Measurements from ENCODE around the gene NF2. TPM values are rescaled to one million over a fixed set of nuclear protein-coding genes. Genes with fewer than 3 reads are reported as not detected.

The NF2 gene
- total and polyA plus RNA-seq, 10 of the 15 experiments (the other 5 are each of a cell fraction or from before 2014, with no cell fraction given): 2.2 to 49.8 (median 22.5) TPM

DNA sequence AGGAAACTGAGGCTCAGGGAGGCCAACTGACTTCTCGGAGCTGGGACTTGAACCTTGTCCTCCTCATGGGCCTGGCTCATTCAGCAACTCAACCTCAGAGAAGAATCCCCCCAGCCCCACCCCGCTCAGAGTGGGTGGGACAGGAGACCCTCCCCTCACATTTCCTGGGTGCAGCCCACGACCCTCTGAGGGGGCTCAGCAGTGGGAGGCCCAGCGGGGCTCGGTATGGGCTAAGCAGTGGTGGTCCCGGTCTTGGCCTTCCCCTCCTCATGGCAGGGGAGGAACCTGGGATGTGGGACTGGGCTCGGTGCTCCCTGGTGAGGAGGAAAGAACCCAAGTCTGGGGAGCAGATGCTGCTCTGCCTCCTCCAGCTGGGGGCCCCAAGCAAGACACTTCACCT is 102.2 kb downstream of the NF2 start (continued):
- TF ChIP-seq, protein P1, sequence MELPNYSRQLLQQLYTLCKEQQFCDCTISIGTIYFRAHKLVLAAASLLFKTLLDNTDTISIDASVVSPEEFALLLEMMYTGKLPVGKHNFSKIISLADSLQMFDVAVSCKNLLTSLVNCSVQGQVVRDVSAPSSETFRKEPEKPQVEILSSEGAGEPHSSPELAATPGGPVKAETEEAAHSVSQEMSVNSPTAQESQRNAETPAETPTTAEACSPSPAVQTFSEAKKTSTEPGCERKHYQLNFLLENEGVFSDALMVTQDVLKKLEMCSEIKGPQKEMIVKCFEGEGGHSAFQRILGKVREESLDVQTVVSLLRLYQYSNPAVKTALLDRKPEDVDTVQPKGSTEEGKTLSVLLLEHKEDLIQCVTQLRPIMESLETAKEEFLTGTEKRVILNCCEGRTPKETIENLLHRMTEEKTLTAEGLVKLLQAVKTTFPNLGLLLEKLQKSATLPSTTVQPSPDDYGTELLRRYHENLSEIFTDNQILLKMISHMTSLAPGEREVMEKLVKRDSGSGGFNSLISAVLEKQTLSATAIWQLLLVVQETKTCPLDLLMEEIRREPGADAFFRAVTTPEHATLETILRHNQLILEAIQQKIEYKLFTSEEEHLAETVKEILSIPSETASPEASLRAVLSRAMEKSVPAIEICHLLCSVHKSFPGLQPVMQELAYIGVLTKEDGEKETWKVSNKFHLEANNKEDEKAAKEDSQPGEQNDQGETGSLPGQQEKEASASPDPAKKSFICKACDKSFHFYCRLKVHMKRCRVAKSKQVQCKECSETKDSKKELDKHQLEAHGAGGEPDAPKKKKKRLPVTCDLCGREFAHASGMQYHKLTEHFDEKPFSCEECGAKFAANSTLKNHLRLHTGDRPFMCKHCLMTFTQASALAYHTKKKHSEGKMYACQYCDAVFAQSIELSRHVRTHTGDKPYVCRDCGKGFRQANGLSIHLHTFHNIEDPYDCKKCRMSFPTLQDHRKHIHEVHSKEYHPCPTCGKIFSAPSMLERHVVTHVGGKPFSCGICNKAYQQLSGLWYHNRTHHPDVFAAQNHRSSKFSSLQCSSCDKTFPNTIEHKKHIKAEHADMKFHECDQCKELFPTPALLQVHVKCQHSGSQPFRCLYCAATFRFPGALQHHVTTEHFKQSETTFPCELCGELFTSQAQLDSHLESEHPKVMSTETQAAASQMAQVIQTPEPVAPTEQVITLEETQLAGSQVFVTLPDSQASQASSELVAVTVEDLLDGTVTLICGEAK (IDR thresholded peaks at IDR 0.05; ENCODE audit: borderline replicate concordance): no peak
- TF ChIP-seq, protein P2, sequence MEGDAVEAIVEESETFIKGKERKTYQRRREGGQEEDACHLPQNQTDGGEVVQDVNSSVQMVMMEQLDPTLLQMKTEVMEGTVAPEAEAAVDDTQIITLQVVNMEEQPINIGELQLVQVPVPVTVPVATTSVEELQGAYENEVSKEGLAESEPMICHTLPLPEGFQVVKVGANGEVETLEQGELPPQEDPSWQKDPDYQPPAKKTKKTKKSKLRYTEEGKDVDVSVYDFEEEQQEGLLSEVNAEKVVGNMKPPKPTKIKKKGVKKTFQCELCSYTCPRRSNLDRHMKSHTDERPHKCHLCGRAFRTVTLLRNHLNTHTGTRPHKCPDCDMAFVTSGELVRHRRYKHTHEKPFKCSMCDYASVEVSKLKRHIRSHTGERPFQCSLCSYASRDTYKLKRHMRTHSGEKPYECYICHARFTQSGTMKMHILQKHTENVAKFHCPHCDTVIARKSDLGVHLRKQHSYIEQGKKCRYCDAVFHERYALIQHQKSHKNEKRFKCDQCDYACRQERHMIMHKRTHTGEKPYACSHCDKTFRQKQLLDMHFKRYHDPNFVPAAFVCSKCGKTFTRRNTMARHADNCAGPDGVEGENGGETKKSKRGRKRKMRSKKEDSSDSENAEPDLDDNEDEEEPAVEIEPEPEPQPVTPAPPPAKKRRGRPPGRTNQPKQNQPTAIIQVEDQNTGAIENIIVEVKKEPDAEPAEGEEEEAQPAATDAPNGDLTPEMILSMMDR (IDR thresholded peaks at IDR 0.05 in 2 of 3, conservative IDR thresholded peaks at IDR 0.05 in 1 of 3; ENCODE audit: control insufficient read depth in 2 of 3, extremely low read depth in 1 of 3, insufficient read depth in 1 of 3, low read depth in 3 of 3, low read length in 3 of 3): no peak
- TF ChIP-seq POLR2A (IDR thresholded peaks at IDR 0.05; ENCODE audit: low read depth, low read length): no peak
- TF ChIP-seq TAF1 (IDR thresholded peaks at IDR 0.05; ENCODE audit: borderline replicate concordance, low read depth, low read length): no peak

DNA sequence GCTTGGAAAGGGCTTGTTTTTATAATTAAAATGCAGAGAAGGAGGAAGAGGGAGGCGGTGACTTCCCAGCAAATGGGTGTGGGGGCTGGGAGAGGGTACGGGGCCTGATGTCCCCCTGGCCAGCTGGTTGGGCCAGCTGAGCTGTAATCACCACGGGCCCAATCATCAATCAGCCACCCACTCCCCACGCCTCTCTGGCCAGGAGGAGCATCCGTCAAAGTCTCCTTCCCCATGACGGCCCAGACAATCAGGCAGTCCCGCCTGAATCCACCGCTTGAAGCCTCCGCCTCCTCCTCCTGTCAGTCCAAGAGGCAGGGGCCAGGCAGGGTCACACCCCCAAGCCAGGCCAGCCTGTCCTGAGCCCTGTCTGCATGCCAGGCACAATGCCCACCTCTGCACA is 103.1 kb downstream of the NF2 start:
- Histone ChIP-seq H2AFZ (ENCODE audit: control insufficient read depth, low read depth, low read length) (no peak overlapping the region), H3K36me3 (ENCODE audit: control insufficient read depth in 2 of 2, insufficient read depth in 2 of 2, low read length in 1 of 2) (no peaks in the 10 kb centered on the region), H3K9ac (ENCODE audit: control insufficient read depth, insufficient read depth, low read length) (no peak overlapping the region), H4K20me1 (ENCODE audit: control insufficient read depth, insufficient read depth) (no peaks in the 10 kb centered on the region), H3K27ac (ENCODE audit: control insufficient read depth, insufficient read depth) (no peak overlapping the region), H3K79me2 (ENCODE audit: control insufficient read depth, insufficient read depth, low read length) (no peaks in the 10 kb centered on the region), H3K4me1 (ENCODE audit: control insufficient read depth, insufficient read depth, low read length) (0 out of 2 replicates have a peak, but pooled peaks cover 3% of the 10 kb centered on the region), H3K4me3 (no peak overlapping the region), H3K27me3 (replicated peaks in 1 of 2; ENCODE audit: control insufficient read depth in 2 of 2, insufficient read depth in 2 of 2, low read length in 1 of 2) (no peaks in the 10 kb centered on the region), H3K9me3 (replicated peaks; ENCODE audit: control insufficient read depth, insufficient read depth, low read length) (no peaks in the 10 kb centered on the region), H3K4me2 (ENCODE audit: control insufficient read depth, insufficient read depth) (no peak overlapping the region)
- ChIA-PET RAD21 (ENCODE audit: unreplicated experiment) (no interaction called here), POLR2A (no interaction called here), CTCF (interaction anchor here (0.7 kb wide), 1 partner anchor 11 kb away, joined by 3 read pairs; no protein-coding TSS in a partner anchor), SMC1A (ENCODE audit: uncharacterized antibody, unreplicated experiment) (no interaction called here)
- BruUV-seq (replicated peaks): no TSS peak
- no peak for ATAC-seq
- intact Hi-C loops (cut with micrococcal nuclease; ENCODE audit: unreplicated experiment): no loop called here
- in situ Hi-C loops (cut with MboI): no loop called here
- no peak for DNase-seq (ENCODE audit: low read depth, low spot score)
- 45% methylated on average over 8 of the region's 9 CpGs for WGBS (ENCODE audit: insufficient coverage, insufficient replicate concordance, low lambda C conversion rate, missing lambda C conversion rate)
- FAIRE-seq: no peak
- TF ChIP-seq PAX5 (IDR thresholded peaks at IDR 0.05; ENCODE audit: borderline replicate concordance, low read depth, low read length) (no peak), CBFB (IDR thresholded peaks at IDR 0.05; ENCODE audit: low read depth) (no peak), BCL11A (IDR thresholded peaks at IDR 0.05; ENCODE audit: low read depth, low read length) (no peak), GATAD2B (conservative IDR thresholded peaks at IDR 0.05; ENCODE audit: low read depth) (no peak)
- TF ChIP-seq, protein P3, sequence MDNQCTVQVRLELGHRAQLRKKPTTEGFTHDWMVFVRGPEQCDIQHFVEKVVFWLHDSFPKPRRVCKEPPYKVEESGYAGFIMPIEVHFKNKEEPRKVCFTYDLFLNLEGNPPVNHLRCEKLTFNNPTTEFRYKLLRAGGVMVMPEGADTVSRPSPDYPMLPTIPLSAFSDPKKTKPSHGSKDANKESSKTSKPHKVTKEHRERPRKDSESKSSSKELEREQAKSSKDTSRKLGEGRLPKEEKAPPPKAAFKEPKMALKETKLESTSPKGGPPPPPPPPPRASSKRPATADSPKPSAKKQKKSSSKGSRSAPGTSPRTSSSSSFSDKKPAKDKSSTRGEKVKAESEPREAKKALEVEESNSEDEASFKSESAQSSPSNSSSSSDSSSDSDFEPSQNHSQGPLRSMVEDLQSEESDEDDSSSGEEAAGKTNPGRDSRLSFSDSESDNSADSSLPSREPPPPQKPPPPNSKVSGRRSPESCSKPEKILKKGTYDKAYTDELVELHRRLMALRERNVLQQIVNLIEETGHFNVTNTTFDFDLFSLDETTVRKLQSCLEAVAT (IDR thresholded peaks at IDR 0.05): no peak
- TF ChIP-seq, protein P4, sequence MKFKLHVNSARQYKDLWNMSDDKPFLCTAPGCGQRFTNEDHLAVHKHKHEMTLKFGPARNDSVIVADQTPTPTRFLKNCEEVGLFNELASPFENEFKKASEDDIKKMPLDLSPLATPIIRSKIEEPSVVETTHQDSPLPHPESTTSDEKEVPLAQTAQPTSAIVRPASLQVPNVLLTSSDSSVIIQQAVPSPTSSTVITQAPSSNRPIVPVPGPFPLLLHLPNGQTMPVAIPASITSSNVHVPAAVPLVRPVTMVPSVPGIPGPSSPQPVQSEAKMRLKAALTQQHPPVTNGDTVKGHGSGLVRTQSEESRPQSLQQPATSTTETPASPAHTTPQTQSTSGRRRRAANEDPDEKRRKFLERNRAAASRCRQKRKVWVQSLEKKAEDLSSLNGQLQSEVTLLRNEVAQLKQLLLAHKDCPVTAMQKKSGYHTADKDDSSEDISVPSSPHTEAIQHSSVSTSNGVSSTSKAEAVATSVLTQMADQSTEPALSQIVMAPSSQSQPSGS (IDR thresholded peaks at IDR 0.05; ENCODE audit: low read length): no peak
- TF ChIP-seq, protein P5, sequence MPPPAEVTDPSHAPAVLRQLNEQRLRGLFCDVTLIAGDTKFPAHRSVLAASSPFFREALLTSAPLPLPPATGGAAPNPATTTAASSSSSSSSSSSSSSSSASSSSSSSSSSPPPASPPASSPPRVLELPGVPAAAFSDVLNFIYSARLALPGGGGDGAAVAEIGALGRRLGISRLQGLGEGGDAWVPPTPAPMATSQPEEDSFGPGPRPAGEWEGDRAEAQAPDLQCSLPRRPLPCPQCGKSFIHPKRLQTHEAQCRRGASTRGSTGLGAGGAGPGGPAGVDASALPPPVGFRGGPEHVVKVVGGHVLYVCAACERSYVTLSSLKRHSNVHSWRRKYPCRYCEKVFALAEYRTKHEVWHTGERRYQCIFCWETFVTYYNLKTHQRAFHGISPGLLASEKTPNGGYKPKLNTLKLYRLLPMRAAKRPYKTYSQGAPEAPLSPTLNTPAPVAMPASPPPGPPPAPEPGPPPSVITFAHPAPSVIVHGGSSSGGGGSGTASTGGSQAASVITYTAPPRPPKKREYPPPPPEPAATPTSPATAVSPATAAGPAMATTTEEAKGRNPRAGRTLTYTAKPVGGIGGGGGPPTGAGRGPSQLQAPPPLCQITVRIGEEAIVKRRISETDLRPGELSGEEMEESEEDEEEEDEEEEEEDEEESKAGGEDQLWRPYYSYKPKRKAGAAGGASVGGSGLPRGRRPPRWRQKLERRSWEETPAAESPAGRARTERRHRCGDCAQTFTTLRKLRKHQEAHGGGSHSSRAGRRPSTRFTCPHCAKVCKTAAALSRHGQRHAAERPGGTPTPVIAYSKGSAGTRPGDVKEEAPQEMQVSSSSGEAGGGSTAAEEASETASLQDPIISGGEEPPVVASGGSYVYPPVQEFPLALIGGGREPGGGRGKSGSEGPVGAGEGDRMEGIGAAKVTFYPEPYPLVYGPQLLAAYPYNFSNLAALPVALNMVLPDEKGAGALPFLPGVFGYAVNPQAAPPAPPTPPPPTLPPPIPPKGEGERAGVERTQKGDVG (CRISPR knock-in tag; IDR thresholded peaks at IDR 0.05): no peak

Measured in GM12878 (cell line).